Gastroesophageal sphincter (tissue), 3 donors: Measurements from ENCODE around the gene CTRB2.

ENCODE experiments used
- CTCF ChIP-seq, 4 experiments: fragments of 200-600 bp in 2 of 4; fragments of 450-650 bp in 2 of 4; sonication (generic) in 1 of 4; IDR thresholded peaks; one replicate each; pipeline ENCODE4 v1.5.1; 2017 to 2019; ENCODE audit warnings: antibody characterized with exemption in 4 of 4, mild to moderate bottlenecking in 2 of 4, moderate library complexity in 2 of 4
- POLR2A ChIP-seq, 2 donors: fragments of 450-650 bp; IDR thresholded peaks; one replicate each; pipeline ENCODE4 v1.6.1; 2017; ENCODE audit warnings: antibody characterized with exemption in 2 of 2, mild to moderate bottlenecking in 2 of 2, moderate library complexity in 1 of 2
- POLR2AphosphoS5 ChIP-seq: sonication (generic); formaldehyde crosslinking; IDR thresholded peaks from one replicate; pipeline ENCODE4 v1.6.1; 2017; ENCODE audit warnings: antibody characterized with exemption

DNA sequence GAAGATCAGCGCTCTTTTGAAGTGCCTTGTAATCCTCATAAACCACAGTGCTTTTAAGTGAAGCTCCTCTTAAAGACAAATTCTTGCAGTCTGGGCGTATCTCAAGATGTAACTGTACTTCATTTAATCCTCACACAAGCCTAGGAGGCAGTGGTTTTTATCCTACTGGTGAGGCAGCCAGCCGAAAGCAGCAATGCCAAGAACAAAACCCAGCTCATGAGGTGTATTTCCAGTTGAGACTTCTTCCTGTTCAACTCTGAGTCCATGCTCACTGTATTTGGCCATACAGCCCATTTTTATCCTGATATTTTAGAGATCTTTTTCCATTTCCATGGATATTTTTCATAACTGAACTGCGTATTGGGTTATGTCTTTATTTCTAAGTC is 13.7 kb downstream of the CTRB2 start:
- TF ChIP-seq POLR2A (IDR thresholded peaks at IDR 0.05) (no peak), POLR2AphosphoS5 (no peak), CTCF (IDR thresholded peaks at IDR 0.05) (no peak)
